HG02610 (cell line): ENCODE measurements around the gene LATS1.
"Not testable (repeated sequence)": the region's sequence is repeated elsewhere in the genome, so short reads cannot be mapped to it uniquely, and the experiment has no call there.

Experiments used
- ATAC-seq: cut with Tn5 transposase; IDR thresholded peaks from one replicate; pipeline ENCODE4 v1.9.1; 2021; ENCODE audit warnings: mild to moderate bottlenecking, moderate library complexity; ENCODE audit not compliant: unreplicated experiment

The LATS1 gene

GRCh38 chr6:149729824-149730223, 11.9 kb upstream of the LATS1 start:
- no peak for ATAC-seq

GRCh38 chr6:149728499-149729234, 10.8 kb upstream of the LATS1 start:
- no peak for ATAC-seq

- ATAC-seq = no peak
Observed at GRCh38 chr6:149727793-149728498, 10.0 kb upstream of the LATS1 start.

GRCh38 chr6:149725785-149726184, 7.9 kb upstream of the LATS1 start:
- ATAC-seq = no peak

- peak; percentile 59 for ATAC-seq
Observed at GRCh38 chr6:149723771-149724417, 6.0 kb upstream of the LATS1 start.

- no peak for ATAC-seq
Observed at GRCh38 chr6:149723262-149723661, 5.4 kb upstream of the LATS1 start.

- no peak for ATAC-seq
Observed at GRCh38 chr6:149719531-149719930, 1.6 kb upstream of the LATS1 start.

- ATAC-seq = no peak
Observed at GRCh38 chr6:149717255-149717587, 680 bp downstream of the LATS1 start.

- ATAC-seq = no peak
Observed at GRCh38 chr6:149716181-149716963, 1.5 kb downstream of the LATS1 start.

GRCh38 chr6:149714442-149714841, 3.5 kb downstream of the LATS1 start:
- no peak for ATAC-seq

- ATAC-seq = no peak
Observed at GRCh38 chr6:149711711-149712110, 6.2 kb downstream of the LATS1 start.

- ATAC-seq = no peak
Observed at GRCh38 chr6:149701714-149702113, 16.2 kb downstream of the LATS1 start.

- no peak for ATAC-seq
Observed at GRCh38 chr6:149699150-149699549, 18.8 kb downstream of the LATS1 start.

GRCh38 chr6:149698175-149698574, 19.7 kb downstream of the LATS1 start:
- no peak for ATAC-seq

- no peak for ATAC-seq
Observed at GRCh38 chr6:149696901-149697300, 21.0 kb downstream of the LATS1 start.

- no peak for ATAC-seq
Observed at GRCh38 chr6:149694921-149695320, 23.0 kb downstream of the LATS1 start.

- ATAC-seq = no peak
Observed at GRCh38 chr6:149691201-149691600, 26.7 kb downstream of the LATS1 start.

GRCh38 chr6:149686230-149686629, 31.7 kb downstream of the LATS1 start:
- ATAC-seq = no peak

- ATAC-seq = no peak
Observed at GRCh38 chr6:149683256-149683859, 34.5 kb downstream of the LATS1 start.

GRCh38 chr6:149681845-149682244, 36.1 kb downstream of the LATS1 start:
- ATAC-seq = not testable (repeated sequence)

- no peak for ATAC-seq
Observed at GRCh38 chr6:149681209-149681608, 36.7 kb downstream of the LATS1 start.
